CD4-positive, alpha-beta T cell treated with Interleukin-15 for 1 hour (primary cell): ENCODE data around the gene PPP1CB.
"Not testable (repeated sequence)": the region's sequence is repeated elsewhere in the genome, so short reads cannot be mapped to it uniquely, and the experiment has no call there.

ENCODE experiments used
- DNase-seq: peaks from one replicate; pipeline ENCODE4 v3.0.0-alpha.2; 2020

The PPP1CB gene

DNA sequence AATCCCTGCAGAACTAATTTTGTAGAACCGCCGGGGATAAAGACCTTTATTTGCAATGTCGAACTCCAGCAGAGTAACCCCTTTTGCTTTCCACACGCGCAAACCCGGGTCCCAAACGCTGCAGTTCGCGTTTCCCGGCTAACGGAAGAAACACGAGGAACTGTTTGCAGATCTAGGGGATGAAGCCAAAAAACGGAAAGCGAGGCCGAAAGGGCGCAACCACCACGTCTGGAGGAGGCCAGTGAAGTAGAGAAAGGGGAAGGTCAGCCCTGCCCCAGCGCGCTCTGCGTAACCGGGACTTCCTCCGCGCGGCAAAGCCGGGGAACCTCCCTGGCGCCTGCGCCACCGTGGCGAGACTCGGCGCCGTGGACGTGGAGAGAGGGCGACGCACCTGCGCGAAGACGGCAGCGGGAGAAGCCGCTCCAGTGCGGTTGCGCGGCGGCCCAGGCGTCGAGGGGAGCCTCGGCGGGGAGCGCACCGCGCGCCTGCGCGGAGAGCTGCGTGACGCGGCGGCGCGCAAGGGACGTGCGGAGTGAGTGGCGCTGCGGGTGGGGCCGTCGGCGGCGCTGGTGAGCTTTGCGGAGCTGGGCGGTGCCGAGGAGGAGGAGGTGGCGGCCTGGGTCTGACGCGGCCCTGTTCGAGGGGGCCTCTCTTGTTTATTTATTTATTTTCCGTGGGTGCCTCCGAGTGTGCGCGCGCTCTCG lies at the start of gene PPP1CB:
PPP1CB (plus strand) TSS at position 579 of the 704 bp plus-strand sequence. CDS start 295 bp downstream, outside the sequence.
- DNase-seq, result peak; percentile 99

DNA sequence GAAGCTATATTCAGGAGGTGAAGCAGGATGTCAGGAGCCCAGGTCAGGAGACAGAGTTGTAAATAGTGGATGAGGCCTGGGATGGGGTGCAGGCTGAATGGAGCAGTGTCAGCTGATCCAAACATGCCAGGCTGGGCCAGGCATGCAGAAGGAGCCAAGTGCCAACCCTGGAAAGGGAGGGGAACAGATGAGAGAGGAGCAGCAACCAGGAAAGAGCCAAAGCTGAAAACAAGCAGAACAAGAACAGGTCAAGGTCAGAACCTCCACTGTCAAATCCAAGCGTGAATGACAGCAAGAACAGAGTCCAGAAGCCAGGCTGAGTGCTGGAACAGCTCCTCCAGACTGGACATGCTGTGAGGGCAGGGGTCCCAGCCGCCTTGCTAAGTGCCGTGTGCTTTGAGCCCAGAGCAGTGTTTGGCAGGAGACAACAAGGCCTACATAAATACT lies 49.2 kb upstream of the PPP1CB start:
- no peak for DNase-seq

DNA sequence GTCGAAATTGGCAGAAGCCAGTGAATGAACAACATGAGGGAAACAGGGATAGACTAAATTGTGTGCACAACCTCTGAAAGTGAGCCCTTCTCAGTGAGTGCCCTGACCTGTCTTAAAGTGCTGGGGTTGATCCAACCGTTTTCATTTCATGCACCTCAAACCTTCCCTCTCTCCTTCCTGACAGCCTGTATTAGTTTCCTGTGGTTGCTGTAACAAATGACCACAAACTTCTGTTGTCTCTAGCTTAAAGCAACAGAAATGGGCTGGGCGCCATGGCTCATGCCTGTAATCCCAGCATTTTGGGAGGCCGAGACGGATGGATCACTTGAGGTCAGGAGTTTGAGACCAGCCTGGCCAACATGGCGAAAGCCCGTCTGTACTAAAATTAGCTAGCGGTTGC lies 48.8 kb upstream of the PPP1CB start:
- no peak for DNase-seq

DNA sequence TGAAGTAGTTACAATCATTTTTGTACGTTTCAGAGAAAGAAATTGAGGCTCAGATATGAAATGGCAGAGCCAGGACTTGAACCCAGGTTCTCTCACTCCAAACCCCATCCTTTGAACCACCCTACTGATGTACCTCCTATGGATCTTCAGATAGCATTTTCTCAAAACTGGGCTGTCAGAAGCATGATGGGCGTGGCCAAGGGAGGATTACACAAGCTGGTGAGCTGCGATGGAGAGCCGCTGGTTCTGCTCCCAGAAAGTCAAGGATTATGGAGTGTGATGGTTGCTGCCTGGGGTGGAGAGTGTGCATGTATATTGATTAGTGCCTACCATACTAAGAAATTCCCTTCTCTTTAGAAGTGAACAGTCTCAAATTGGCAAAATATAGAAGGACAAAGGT lies 47.0 kb upstream of the PPP1CB start:
- no peak for DNase-seq

DNA sequence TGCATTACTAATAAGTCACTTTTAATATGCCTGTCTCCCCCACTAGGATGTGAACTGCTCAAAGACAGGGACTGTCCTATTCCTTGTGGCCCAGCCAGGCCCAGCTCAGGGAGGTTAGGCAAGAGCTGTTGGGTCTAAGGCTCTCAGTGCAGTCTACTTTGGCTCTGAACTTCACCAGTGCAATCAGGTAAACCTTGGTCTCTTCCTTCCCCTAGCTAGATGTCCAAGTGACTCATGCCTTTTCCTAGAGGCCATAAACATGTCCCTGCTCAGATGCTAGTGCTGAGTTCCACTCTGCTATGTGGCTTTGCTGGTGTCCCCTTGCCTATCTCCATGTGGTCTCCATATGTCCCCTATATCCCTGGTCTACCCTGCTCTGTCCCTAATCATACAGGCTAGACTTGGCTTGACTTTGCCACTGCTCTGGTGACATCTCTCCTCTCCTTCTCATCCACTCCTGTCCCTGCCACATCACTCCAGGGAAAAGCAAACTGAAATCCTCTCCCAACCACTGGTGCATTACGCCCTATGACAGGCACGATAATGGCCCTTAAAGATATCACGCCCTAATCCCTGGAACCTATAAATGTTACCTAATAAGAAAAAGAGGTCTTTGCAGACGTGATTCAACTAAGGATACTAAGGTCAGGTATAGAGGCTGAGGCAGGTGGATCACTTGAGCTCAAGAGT lies 45.7 kb upstream of the PPP1CB start:
- no peak for DNase-seq

DNA sequence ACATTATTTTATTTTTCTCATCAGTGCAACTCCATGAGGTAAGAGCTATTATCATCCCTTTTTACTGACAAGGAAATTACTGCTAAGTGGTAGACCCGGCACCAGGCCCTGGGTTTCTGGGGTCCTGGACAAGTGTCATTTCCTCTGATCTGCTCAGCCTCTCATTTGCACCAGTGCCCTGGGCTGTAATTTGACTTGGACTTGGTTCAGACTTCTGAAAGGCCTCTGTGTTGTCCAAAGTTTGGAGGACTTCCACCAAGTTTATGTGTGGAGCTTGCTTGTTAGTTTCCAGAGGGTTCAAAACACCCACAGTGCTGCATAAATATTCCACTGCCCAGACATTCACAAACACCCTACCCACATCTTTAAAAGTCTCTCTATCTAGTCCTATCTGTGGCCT lies 44.0 kb upstream of the PPP1CB start:
- DNase-seq, result no peak

DNA sequence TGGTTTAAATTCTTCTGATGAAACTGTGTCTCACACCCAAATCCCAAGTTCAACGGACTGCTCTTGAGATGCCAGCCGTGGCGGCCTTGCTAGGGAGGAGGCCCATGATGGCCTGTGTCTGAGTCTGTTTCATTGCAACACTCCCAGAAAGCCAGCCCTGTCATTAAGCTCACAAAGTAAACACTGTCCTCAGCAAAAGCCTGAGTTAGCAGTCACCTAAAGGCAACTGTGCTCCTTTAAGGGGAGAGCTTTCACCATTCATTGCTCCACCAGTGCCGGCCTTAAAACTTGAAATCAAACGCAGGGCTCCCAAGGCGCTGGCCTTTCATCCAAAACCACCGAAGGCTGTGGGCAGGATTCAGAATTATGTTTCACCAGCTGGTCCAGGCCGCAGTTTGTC lies 42.5 kb upstream of the PPP1CB start:
- DNase-seq, result no peak

DNA sequence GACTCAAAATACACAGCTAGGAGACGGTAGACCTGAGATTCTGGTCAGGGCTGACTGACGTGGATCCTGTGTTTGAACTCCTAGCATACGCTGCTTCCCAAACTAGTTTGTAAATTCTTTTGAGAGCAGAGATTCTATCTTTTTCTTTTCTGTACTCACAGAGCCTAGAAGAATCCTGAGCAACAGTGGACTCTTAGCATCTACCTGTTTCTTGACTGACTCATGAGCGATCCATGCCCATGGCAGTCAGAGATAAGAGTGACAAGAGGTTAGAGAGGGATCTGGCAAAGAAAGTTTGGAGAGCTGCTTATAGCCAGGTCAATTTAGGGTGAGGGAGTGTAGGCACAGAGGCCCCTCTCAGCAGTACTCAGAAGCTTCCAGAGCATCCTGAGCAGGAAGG lies 41.1 kb upstream of the PPP1CB start:
- no peak for DNase-seq

DNA sequence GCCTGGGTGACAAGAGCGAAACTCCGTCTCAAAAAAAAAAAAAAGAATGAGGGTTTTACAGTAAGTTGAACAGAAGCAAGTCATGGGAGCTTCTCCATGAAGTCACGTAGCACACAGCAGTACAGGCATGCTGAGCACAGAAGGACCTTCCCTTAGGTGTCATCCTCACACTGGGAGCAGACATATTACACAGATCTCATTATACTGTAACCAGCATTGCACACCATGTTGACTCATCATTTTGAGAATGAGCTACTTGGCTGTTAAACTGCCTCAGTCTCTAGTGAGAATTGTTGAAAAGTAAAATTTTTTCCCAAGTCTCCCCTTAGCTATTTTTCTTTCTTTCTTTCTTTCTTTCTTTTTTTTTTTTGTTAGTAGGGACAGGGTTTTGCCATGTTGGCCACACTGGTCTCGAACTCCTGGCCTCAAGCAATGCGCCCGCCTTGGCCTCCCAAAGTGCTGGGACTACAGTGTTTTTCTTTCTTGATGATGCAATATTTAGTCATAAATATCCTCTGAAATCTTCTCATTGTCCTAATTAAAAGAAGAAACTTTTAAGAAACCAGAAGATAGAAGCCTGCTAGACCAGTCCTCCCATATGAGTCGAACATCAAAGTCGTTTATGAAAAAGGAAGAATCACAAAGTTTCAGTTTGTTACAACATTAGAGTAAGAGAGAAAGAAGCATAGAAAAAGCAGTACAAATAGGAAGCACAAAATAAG lies 37.9 kb upstream of the PPP1CB start:
- DNase-seq, result peak; percentile 22

DNA sequence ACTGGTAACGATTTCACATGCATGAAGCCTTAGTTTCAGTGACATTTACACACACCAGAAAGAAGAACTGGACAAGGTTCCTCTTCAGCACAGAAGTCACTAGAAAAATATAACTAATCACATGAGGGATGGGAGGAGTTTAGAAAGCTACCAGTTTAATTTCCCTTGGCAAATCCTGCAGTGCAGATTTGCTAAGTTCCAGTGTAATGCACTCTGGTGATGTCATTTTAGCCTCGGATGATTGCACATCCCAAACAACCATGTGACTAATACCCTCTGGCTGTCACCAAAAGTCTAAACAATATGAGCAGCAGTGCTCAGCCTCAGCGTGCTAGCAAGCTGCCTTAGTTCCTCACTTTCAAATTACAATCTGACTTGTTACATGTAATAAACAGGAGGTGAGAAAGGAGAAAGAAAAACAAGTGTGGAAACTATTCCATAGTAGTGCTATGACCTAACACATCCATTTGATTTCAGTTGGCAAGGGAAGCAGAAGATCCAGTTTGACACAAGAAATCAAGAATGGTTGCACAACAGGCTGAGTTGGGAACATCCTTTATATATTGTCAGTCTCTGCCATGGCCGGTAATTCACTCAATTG lies 35.3 kb upstream of the PPP1CB start:
- DNase-seq, result peak; percentile 73

DNA sequence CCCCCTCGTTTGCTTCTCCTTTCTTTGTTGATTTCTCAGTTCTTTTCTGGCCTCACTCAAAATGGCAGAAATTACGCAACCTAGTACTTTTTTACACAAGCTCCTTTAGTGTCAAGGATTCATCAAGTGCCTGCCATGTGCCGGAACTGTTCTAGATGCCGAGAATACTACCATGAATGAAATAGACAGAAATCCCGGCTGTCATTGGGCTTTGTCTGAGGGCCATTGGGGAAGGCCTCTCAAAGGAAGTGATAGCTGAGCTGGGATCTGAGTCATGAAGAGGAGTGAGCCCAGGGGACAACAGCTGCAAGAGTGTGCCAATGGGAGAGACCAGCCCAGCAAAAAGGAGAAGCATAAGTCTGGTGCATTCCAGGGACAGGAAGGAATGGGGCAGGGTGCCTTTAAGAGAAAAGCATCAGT lies 34.3 kb upstream of the PPP1CB start:
- peak; percentile 79 for DNase-seq

DNA sequence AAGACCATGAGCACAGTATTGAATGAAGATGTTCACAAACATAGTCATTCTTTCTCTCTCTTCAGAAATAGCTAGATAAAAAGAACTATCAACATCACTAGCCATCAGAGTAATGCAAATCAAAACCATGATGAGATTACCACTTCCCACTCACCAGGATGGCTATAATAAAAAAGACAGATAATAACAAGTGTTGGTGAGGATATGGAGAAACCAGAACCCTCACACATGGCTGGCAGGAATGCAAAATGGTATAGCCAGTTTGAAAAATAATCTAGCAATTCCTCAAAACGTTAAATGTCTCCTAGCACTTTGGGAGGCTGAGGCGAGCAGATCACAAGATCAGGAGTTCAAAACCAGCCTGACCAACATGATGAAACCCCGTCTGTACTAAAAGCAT lies 31.3 kb upstream of the PPP1CB start:
- DNase-seq, result no peak

DNA sequence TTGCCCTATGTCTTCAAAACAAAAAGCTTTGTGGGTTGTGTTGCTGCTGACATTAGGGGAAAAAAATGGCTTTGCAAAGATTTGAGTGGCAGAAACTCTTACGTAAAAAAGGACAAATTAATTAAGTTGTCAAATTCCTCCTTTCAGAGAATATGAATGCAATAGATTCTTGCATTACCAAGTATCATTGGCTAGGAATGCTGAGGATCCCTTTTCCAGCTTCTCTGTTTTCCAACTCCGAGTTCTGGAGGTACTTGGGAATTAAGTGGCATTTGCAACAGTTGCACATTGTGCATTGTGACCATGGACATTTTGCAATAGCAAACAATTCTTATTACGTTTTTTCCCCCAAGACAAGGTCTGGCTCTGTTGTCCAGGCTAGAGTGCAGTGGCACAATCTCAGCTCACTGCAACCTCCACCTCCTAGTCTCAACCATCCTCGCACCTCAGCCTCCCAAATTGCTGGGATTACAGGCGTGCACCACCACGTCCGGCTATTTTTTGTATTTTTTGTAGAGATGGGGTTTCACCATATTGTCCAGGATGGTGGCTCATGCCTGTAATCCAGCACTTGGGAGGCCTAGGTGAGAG lies 29.9 kb upstream of the PPP1CB start:
- no peak for DNase-seq

DNA sequence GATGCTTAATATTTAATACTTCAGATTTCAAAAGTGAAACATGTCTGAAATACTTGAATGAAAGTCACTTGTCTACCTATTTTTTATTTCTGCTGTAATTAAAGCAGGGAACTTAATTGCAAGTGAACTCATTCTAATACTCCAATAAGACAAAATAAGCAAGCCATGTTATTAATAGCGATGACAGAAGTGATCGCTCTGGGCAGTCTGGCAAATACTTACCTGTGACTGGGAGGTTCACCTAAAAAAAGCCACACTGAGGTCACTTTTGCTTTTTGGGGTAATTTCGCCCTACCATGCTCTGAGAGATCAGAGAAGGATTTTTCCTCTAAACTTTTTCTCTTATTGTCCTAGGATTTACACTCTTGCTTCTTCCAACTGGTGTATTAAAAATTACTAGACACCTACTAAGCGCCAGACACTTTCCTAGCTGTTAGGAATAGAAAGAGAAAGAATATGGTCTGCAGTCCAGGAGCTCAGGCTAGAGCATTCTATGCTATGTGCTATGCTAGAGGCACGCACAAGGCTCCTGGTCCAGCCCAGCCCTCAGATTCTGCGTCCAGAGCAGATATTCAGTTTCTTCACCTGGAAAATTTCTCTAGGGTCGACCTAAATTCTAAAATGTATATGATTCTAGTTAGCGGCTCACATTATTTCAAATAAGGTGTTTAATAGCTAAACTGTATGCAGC lies 26.5 kb upstream of the PPP1CB start:
- DNase-seq, result no peak

DNA sequence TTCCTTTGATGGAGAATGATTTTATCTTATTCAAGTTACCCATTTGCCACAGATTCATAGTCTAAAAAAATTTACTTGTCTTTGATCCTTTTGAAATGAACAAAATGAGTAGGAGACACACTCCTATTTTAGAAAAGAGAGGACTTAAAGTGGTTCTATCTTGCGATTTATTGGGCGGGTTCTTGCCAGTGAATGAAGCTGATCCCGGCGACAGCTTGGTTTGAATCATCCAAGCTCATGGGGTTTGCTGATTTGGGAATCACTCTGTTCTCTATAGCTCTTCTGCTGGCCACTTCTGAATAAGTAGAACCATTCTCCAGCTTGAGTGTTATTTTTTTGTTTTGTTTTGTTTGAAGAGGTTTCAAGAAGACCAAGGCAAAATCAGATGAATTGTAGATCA lies 25.5 kb upstream of the PPP1CB start:
- no peak for DNase-seq

DNA sequence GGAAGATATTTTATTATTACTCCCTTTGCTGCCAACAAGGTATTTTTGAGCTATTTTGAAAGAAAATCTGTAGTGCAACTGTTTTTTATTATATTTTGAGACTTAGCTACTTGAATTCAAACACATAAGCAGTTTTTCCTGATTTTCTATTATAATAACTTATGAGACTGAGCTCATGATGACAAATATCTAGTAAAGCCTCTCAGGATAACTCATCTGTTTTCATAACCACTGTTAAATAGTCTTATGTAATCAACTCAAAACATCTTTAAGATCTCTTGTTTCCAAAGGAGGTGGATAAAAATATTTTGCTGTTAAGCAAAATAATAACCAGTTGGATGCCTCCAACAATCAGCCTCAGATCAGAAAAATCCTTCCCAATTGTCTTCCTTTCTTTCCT lies 21.9 kb upstream of the PPP1CB start:
- no peak for DNase-seq

DNA sequence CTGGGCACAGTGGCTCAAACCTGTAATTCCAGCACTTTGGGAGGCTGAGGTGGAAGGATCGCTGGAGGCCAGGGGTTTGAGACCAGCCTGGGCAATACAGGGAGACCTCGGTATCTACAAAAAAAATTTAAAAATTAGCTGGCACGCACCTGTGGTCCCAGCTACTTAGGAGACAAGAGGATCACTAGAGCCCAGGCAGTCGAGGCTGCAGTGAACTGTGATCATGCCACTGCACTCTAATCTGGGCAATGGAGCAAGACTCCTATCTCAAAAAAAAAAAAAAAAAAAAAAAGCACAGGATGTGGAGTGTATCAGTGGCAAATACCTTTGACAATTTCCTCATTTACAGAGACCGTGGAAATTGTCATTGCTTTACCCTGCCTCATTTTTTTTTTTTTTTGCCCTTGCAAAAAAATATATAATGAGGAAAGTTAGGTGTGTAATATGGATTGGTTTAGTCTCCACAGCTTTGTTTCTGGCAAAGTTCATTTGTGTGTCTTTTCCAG lies 20.9 kb upstream of the PPP1CB start:
- no peak for DNase-seq

DNA sequence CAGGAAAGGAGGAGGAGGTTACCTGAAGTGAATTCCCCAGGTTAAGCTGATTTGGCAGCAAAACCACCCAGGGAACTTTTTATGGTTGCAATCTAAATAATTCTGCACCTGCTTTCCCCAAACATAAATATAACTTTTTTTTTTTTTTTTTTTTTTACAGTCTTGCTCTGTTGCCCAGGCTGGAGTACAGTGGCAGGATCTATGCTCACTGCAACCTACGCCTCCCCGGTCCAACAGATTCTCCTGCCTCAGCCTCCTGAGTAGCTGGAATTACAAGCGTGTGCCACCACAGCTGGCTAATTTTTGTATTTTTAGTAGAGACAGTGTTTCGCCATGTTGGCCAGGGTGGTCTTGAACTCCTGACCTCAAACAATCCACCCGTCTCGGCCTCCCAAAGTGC lies 16.1 kb upstream of the PPP1CB start:
- no peak for DNase-seq

DNA sequence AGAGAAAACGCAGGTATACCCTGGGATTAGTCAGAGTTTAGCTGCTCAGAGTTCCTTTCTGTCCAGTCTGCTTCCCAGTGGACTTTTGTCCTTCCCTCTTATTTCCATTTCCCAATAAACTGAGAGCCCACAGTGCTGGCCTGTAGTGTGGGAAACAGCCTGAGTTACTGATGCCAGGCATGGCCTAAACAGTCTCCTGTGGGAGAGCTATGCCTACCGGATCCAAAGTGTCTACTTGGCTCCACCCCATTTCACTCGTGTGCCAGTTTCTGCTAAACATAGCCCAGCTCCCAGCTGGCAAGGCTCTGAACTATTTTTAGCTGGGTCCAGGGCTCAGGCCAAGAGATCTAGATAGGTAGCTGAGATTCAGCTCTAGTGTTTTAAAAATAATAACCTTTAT lies 15.6 kb upstream of the PPP1CB start:
- DNase-seq, result no peak

DNA sequence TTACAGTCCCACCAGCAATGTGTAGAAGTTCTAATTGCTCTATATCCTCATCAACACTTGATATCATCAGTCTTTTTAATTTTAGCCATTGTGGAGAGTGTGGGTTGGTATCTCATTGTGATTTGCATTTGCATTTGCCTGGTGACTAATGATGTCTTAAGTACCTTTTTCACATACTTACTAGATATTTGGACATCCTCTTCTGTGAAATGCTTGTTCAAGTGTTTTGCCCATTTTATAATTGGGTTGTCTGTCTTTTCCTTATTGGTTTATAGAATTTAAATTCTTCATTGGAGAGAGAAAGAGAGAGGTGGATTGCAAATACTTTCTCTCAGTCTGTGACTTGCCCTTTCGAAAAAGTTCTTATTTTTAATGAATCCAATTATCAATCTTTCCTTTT lies 14.0 kb upstream of the PPP1CB start:
- no peak for DNase-seq

DNA sequence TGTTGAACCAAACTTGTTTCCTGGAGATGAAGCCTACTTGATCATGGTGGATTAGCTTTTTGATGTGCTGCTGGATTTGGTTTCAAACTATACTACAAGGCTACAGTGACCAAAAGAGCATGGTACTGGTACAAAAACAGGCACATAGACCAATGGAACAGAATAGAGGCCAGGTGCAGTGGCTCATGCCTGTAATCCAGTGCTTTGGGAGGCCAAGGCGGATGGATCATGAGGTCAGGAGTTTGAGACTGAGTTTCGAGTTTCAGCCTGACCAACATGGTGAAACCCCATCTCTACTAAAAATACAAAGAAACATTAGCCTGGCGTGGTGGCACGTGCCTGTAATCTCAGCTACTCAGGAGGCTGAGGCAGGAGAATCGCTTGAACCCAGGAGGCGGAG lies 9.0 kb upstream of the PPP1CB start:
- DNase-seq, result not testable (repeated sequence)

DNA sequence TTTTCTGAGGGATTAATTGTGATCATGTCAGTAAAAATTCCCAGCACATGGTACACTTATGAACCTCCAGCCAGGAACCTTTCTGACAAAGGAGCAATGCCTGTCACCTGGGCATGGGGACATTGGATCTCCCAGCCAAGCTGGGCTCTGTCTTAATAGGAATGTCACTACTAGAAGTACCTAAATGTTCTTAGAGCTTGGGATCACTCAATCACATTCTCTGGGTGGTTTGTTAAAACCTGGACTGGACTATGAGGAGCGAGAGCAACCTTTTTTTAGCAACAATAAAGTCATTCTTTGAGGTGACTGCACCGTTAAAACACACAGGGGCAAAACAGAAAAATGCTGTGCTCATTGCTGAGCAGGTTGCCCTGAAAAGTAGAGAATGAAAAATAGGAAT lies 6.4 kb upstream of the PPP1CB start:
- no peak for DNase-seq
